Smooth muscle cell (in vitro differentiated cells): ENCODE data around the gene TRIM56. TPM values are rescaled to one million over a fixed set of nuclear protein-coding genes. Genes with fewer than 3 reads are reported as not detected.
"Not testable (repeated sequence)": the region's sequence is repeated elsewhere in the genome, so short reads cannot be mapped to it uniquely, and the experiment has no call there.

Experiments used
- DNase-seq: peaks from one replicate; lab custom pipeline; 2025; ENCODE audit not compliant: unreplicated experiment; lab: John Stamatoyannopoulos, UW
- H2AFZ ChIP-seq: fragments of 200-600 bp; sonication (generic); 2 replicates; pipeline ENCODE4 v1.6.0; 2016; ENCODE audit warnings: antibody characterized with exemption, low read depth, mild to moderate bottlenecking
- H3F3A ChIP-seq: fragments of 200-600 bp; sonication (generic); 2 replicates; pipeline ENCODE4 v1.6.0; 2017; ENCODE audit warnings: antibody characterized with exemption, low read depth
- H3K27ac ChIP-seq: fragments of 200-600 bp; sonication (generic); 2 replicates; pipeline ENCODE4 v1.5.1; 2016; ENCODE audit warnings: low read depth, mild to moderate bottlenecking
- H3K27me3 ChIP-seq: fragments of 200-600 bp; sonication (generic); 2 replicates; pipeline ENCODE4 v1.6.1; 2016; ENCODE audit warnings: low read depth, mild to moderate bottlenecking
- H3K36me3 ChIP-seq: fragments of 200-600 bp; sonication (generic); 2 replicates; pipeline ENCODE4 v1.5.1; 2016; ENCODE audit warnings: low read depth
- H3K4me1 ChIP-seq: fragments of 200-600 bp; sonication (generic); 2 replicates; pipeline ENCODE4 v1.5.1; 2016; ENCODE audit warnings: low read depth
- H3K4me2 ChIP-seq: fragments of 200-600 bp; sonication (generic); 2 replicates; pipeline ENCODE4 v1.6.0; 2016; ENCODE audit warnings: mild to moderate bottlenecking
- H3K4me3 ChIP-seq: fragments of 200-600 bp; sonication (generic); 2 replicates; pipeline ENCODE4 v1.5.1; 2016; ENCODE audit warnings: mild to moderate bottlenecking
- H3K79me2 ChIP-seq: fragments of 200-600 bp; sonication (generic); 2 replicates; pipeline ENCODE4 v1.6.0; 2016; ENCODE audit warnings: low read depth, mild to moderate bottlenecking
- H3K9ac ChIP-seq: fragments of 200-600 bp; sonication (generic); 2 replicates; pipeline ENCODE4 v1.6.0; 2016; ENCODE audit warnings: low read depth
- H3K9me3 ChIP-seq: fragments of 200-600 bp; sonication (generic); replicated peaks from 2 replicates; pipeline ENCODE4 v1.5.1; 2016; ENCODE audit warnings: low read depth
- H4K20me1 ChIP-seq: fragments of 200-600 bp; sonication (generic); 2 replicates; pipeline ENCODE4 v1.6.0; 2016; ENCODE audit warnings: low read depth
- WGBS: methylation state at CpG from one replicate; pipeline ENCODE4 v1.1.7; 2016; ENCODE audit warnings: low lambda C conversion rate; 5-methylcytosine and 5-hydroxymethylcytosine counted together
- polyA plus RNA-seq: library from polyadenylated mRNA; unstranded; fragments of >200 nt; fragmentation: Nextera tagmentation; extraction: Ambion mirVana; gene quantifications from 2 replicates; pipeline ENCODE4 v1.2.1, GENCODE V29; 2016
- total RNA-seq: library from RNA; depleted of rRNA; stranded (reverse); fragments of >200 nt; gene quantifications from 2 replicates; pipeline ENCODE4 v1.2.3, GENCODE V29; 2014
- TF ChIP-seq, protein P1 (sequence below): fragments of 200-600 bp; sonication (generic); IDR thresholded peaks from 2 replicates; pipeline ENCODE4 v1.5.1; 2017; ENCODE audit warnings: borderline replicate concordance, mild to moderate bottlenecking, antibody characterized with exemption; ENCODE audit not compliant: insufficient read depth, poor library complexity, severe bottlenecking

TRIM56 gene
- total and polyA plus RNA-seq, 2 experiments from 2014 or later = 2.5 to 11.2 TPM

DNA sequence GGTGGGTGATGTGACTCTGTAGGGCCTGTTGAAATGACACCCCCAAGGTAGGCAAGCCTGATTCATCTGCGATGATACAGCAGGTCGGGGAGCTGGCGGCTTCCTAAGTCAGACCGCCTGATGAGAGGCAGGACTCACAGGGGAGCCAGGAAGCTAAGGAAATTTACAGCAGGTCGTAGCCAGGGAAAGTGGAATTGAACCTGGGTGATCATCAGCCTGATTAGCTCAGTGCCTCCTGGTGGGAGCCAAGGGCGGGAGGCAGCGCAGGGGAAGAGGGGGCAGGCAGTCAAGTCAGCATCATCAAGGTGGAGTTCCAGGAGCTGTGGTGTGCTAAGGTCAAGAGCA is 18.5 kb upstream of the TRIM56 start:
- H3K4me3 ChIP-seq = no peak overlapping the region
- no peaks in the 10 kb centered on the region for H4K20me1 ChIP-seq
- no peak overlapping the region for H3K27ac ChIP-seq
- H3K9me3 ChIP-seq = no peaks in the 10 kb centered on the region
- no peak for DNase-seq
- H3F3A ChIP-seq = no peaks in the 10 kb centered on the region
- H3K9ac ChIP-seq = no peak overlapping the region
- no peak overlapping the region for H2AFZ ChIP-seq
- no peaks in the 10 kb centered on the region for H3K4me1 ChIP-seq
- H3K36me3 ChIP-seq = no peaks in the 10 kb centered on the region
- no peaks in the 10 kb centered on the region for H3K27me3 ChIP-seq
- H3K4me2 ChIP-seq = no peak overlapping the region
- WGBS = 61% methylated on average over 7 of the region's 7 CpGs
- no peaks in the 10 kb centered on the region for H3K79me2 ChIP-seq
- TF ChIP-seq, protein P1, sequence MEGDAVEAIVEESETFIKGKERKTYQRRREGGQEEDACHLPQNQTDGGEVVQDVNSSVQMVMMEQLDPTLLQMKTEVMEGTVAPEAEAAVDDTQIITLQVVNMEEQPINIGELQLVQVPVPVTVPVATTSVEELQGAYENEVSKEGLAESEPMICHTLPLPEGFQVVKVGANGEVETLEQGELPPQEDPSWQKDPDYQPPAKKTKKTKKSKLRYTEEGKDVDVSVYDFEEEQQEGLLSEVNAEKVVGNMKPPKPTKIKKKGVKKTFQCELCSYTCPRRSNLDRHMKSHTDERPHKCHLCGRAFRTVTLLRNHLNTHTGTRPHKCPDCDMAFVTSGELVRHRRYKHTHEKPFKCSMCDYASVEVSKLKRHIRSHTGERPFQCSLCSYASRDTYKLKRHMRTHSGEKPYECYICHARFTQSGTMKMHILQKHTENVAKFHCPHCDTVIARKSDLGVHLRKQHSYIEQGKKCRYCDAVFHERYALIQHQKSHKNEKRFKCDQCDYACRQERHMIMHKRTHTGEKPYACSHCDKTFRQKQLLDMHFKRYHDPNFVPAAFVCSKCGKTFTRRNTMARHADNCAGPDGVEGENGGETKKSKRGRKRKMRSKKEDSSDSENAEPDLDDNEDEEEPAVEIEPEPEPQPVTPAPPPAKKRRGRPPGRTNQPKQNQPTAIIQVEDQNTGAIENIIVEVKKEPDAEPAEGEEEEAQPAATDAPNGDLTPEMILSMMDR = no peak

DNA sequence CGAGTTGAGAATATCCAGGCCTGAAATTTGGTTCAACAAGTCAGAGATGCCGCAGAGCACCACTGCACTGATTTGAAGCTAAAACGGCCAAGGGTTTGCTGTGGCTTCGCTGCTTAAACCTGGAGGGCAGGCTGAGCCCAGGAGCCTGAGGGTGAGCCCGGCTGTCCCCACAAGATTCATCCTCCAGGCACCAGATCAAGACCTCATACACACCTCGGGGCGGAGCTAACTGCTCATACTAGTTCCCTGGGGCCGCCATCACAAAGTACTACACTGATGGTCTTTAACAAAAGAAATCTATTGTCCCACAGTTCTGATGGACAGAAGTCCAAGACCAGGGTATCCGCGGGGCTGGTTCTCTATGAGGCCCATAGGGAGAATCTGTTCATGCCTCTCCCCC is 16.9 kb upstream of the TRIM56 start:
- Histone ChIP-seq H3K9me3 (no peaks in the 10 kb centered on the region), H3K27me3 (no peaks in the 10 kb centered on the region), H4K20me1 (no peaks in the 10 kb centered on the region), H3F3A (no peaks in the 10 kb centered on the region), H3K4me3 (no peak overlapping the region), H3K4me1 (no peaks in the 10 kb centered on the region), H3K9ac (no peak overlapping the region), H3K27ac (no peak overlapping the region), H3K79me2 (no peaks in the 10 kb centered on the region), H3K4me2 (no peak overlapping the region), H3K36me3 (no peaks in the 10 kb centered on the region), H2AFZ (no peak overlapping the region)
- TF ChIP-seq, protein P1 = no peak
- WGBS = 92% methylated on average over 10 of the region's 10 CpGs
- no peak for DNase-seq

DNA sequence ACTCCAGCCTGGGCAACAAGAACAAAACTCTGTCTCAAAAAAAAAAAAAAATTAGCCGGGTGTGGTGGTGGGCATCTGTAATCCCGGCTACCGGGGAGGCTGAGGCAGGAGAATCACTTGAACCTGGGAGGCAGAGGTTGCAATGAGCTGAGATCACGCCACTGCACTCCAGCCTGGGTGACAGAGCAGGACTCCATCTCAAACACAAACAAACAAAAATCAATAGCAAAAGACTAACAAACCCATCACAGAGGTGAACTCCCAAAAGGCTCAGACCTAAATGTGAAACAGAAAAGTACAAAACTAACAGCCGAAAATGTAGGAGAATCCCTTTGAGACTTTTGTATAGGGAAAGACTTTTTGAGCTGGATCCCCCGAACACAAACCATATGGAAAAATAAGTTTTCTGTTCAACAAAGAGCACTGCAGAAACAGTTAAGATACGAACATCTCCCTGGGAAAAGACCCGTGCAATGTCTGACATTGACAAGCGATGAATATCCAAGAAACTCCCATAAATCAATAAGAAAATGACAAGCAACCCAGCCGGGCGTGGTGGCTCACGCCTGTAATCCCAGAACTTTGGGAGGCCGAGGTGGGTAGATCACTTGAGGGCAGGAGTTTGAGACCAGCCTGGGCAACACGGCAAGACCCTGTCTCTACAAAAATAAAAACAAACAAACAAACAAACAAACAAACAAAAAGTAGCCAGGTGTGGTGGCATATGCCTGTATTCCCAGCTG is 13.7 kb upstream of the TRIM56 start:
- not testable (repeated sequence) for H3K36me3 ChIP-seq, DNase-seq, H3K9me3 ChIP-seq

DNA sequence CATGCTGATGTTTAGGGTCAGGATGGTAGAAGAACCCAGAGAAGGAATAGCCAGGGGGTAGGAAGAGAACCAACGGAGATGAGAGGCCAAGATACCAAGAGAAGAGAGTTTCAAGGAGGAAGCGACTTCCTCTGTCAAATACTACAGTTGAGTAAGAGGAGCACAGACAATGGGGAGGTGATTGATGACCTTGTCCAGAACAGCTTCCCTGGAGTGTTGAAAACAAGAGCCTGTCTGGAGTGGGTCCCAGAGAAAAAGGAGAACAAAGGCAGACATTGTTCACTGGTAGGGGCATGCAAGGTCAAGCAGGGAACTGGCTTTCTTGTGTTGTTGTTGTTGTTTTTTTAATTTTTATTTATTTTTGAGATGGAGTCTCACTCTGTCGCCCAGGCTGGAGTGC is 9.6 kb upstream of the TRIM56 start:
- no peaks in the 10 kb centered on the region for H3K9me3 ChIP-seq
- DNase-seq = no peak
- H3K9ac ChIP-seq = no peak overlapping the region
- no peaks in the 10 kb centered on the region for H3F3A ChIP-seq
- no peaks in the 10 kb centered on the region for H3K4me1 ChIP-seq
- no peak overlapping the region for H3K4me3 ChIP-seq
- no peak overlapping the region for H3K4me2 ChIP-seq
- WGBS = 49% methylated on average over 3 of the region's 3 CpGs
- H4K20me1 ChIP-seq = no peaks in the 10 kb centered on the region
- no peaks in the 10 kb centered on the region for H3K36me3 ChIP-seq
- H3K79me2 ChIP-seq = no peaks in the 10 kb centered on the region
- no peak overlapping the region for H3K27ac ChIP-seq
- TF ChIP-seq, protein P1 = no peak
- H2AFZ ChIP-seq = no peak overlapping the region
- H3K27me3 ChIP-seq = no peaks in the 10 kb centered on the region

More for the DNA sequence above, 13.7 kb upstream of the TRIM56 start:
- not testable (repeated sequence) for H3K9ac ChIP-seq, H4K20me1 ChIP-seq, H3K4me2 ChIP-seq, H3K27ac ChIP-seq, H3K27me3 ChIP-seq, H3K79me2 ChIP-seq, H3K4me3 ChIP-seq, H2AFZ ChIP-seq, H3F3A ChIP-seq, H3K4me1 ChIP-seq
- 94% methylated on average over 14 of the region's 14 CpGs for WGBS

DNA sequence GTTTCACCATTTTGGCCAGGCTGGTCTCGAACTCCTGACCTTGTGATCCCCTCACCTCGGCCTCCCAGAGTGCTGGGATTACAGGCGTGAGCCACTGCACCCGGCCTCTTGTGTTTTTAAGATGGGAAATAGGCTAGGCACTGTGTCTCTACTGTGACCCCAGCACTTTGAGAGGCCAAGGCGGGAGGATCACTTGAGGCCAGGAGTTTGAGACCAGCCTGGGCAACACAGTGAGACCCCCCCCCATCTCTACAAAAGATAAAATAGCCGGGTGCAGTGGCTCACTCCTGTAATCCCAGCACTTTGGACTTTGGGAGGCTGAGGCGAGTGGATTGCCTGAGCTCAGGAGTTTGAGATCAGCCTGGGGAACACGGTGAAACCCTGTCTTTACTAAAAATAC is 9.1 kb upstream of the TRIM56 start:
- H4K20me1 ChIP-seq, H3K9me3 ChIP-seq, H3K79me2 ChIP-seq, H3K4me1 ChIP-seq, H3F3A ChIP-seq, H3K9ac ChIP-seq, H3K4me2 ChIP-seq, DNase-seq, H3K27ac ChIP-seq, H2AFZ ChIP-seq, H3K27me3 ChIP-seq, H3K36me3 ChIP-seq, H3K4me3 ChIP-seq: not testable (repeated sequence)
- 82% methylated on average over 8 of the region's 8 CpGs for WGBS
